Measurements from ENCODE around the gene ALDH3B1. TPM values are rescaled to one million over a fixed set of nuclear protein-coding genes. Genes with fewer than 3 reads are reported as not detected.
"Not testable (repeated sequence)": the region's sequence is repeated elsewhere in the genome, so short reads cannot be mapped to it uniquely, and the experiment has no call there.

The ALDH3B1 gene
- total and polyA plus RNA-seq, 10 of the 15 experiments (the other 5 are each of a cell fraction or from before 2014, with no cell fraction given) = 0.03 to 0.37 (median 0.17) TPM; not detected in 3

DNA sequence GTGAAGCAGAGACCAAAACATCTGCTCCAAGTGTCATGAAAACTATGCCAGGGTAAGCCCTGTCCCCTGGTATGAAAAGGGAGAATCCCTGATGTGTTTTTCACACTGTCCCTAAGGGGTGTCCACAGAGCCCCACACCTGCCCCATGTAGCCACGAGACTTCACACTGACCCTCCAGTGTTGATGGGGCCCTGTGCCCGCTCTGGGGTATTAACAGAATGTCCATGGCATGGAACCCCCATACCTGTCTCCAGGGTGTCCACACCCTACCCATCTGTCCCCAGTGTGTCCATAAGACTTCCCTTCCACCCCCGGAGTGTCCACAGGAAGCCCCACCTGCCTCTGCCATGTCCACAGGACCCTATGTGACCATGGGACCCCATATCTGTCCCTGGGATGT lies 15.0 kb upstream of the ALDH3B1 start:
- RAD21 ChIA-PET (ENCODE audit: unreplicated experiment) = interaction anchor here (1.4 kb wide), 1 partner anchor 39 kb away, joined by 4 read pairs; no protein-coding TSS in a partner anchor

DNA sequence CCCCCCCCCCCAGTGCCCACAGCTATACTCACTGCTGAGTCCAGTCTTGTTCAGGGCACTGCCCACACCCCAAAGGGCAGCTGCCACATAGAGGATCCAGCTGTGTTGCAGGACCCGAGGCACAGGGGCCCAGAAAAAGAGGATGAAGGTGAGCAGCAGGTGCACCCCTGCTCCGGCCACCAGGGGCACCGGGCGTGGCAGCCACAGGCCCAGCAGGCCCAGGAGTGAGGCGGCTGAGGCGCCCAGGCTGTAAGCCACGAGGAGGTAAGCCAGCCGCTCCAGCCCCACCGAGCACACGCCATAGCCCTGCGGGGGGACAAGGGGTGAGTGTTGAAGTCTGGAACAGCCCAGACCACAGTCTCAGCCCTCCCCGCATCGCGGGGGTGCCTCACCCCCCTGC lies 14.5 kb upstream of the ALDH3B1 start:
- H3K4me2 ChIP-seq (ENCODE audit: control insufficient read depth, insufficient read depth); H3K9me3 ChIP-seq (replicated peaks; ENCODE audit: control insufficient read depth, insufficient read depth, low read length); intact Hi-C loops (cut with micrococcal nuclease; ENCODE audit: unreplicated experiment); H3K36me3 ChIP-seq (ENCODE audit: control insufficient read depth in 2 of 2, insufficient read depth in 2 of 2, low read length in 1 of 2); H3K27me3 ChIP-seq (replicated peaks in 1 of 2; ENCODE audit: control insufficient read depth in 2 of 2, insufficient read depth in 2 of 2, low read length in 1 of 2); H4K20me1 ChIP-seq (ENCODE audit: control insufficient read depth, insufficient read depth); POLR2A ChIA-PET; in situ Hi-C loops (cut with MboI); DNase-seq (ENCODE audit: low read depth, low spot score); RAD21 ChIA-PET (ENCODE audit: unreplicated experiment); BruUV-seq (replicated peaks); H3K9ac ChIP-seq (ENCODE audit: control insufficient read depth, insufficient read depth, low read length); H3K79me2 ChIP-seq (ENCODE audit: control insufficient read depth, insufficient read depth, low read length); H3K4me3 ChIP-seq; FAIRE-seq; SMC1A ChIA-PET (ENCODE audit: uncharacterized antibody, unreplicated experiment); H2AFZ ChIP-seq (ENCODE audit: control insufficient read depth, low read depth, low read length); H3K27ac ChIP-seq (ENCODE audit: control insufficient read depth, insufficient read depth); ATAC-seq: not testable (repeated sequence)
- CTCF ChIA-PET = interaction anchor here (0.6 kb wide), 1 partner anchor 58 kb away, joined by 3 read pairs; no protein-coding TSS in a partner anchor
- peaks cover 27% of the 10 kb centered on the region for H3K4me1 ChIP-seq (ENCODE audit: control insufficient read depth, insufficient read depth, low read length)
- WGBS (ENCODE audit: insufficient coverage, insufficient replicate concordance, low lambda C conversion rate, missing lambda C conversion rate) = 71% methylated on average over 14 of the region's 14 CpGs

More for the DNA sequence above, 15.0 kb upstream of the ALDH3B1 start:
- H3K27ac ChIP-seq (ENCODE audit: control insufficient read depth, insufficient read depth); H4K20me1 ChIP-seq (ENCODE audit: control insufficient read depth, insufficient read depth); H3K9me3 ChIP-seq (replicated peaks; ENCODE audit: control insufficient read depth, insufficient read depth, low read length); BruUV-seq (replicated peaks); POLR2A ChIA-PET; FAIRE-seq; SMC1A ChIA-PET (ENCODE audit: uncharacterized antibody, unreplicated experiment); intact Hi-C loops (cut with micrococcal nuclease; ENCODE audit: unreplicated experiment); H3K27me3 ChIP-seq (replicated peaks in 1 of 2; ENCODE audit: control insufficient read depth in 2 of 2, insufficient read depth in 2 of 2, low read length in 1 of 2); in situ Hi-C loops (cut with MboI); ATAC-seq; H3K4me3 ChIP-seq; H2AFZ ChIP-seq (ENCODE audit: control insufficient read depth, low read depth, low read length); H3K79me2 ChIP-seq (ENCODE audit: control insufficient read depth, insufficient read depth, low read length); H3K9ac ChIP-seq (ENCODE audit: control insufficient read depth, insufficient read depth, low read length); H3K36me3 ChIP-seq (ENCODE audit: control insufficient read depth in 2 of 2, insufficient read depth in 2 of 2, low read length in 1 of 2); DNase-seq (ENCODE audit: low read depth, low spot score); H3K4me2 ChIP-seq (ENCODE audit: control insufficient read depth, insufficient read depth): not testable (repeated sequence)
- CTCF ChIA-PET = interaction anchor here (0.6 kb wide), 1 partner anchor 58 kb away, joined by 3 read pairs; no protein-coding TSS in a partner anchor
- peaks cover 24% of the 10 kb centered on the region for H3K4me1 ChIP-seq (ENCODE audit: control insufficient read depth, insufficient read depth, low read length)
- 93% methylated on average over 3 of the region's 3 CpGs for WGBS (ENCODE audit: insufficient coverage, insufficient replicate concordance, low lambda C conversion rate, missing lambda C conversion rate)
